Mucosa of stomach (tissue), 1 donor: ENCODE measurements around the gene HES7.

Experiments
- H3K27me3 ChIP-seq: one replicate; pipeline ENCODE4 v1.7.0; 2013; ENCODE audit warnings: mild to moderate bottlenecking, low read length; ENCODE audit not compliant: control insufficient read depth, insufficient read depth
- H3K36me3 ChIP-seq: one replicate; pipeline ENCODE4 v1.7.0; 2013; ENCODE audit warnings: low read length; ENCODE audit not compliant: control insufficient read depth, insufficient read depth
- H3K4me1 ChIP-seq: one replicate; pipeline ENCODE4 v1.7.0; 2013; ENCODE audit warnings: mild to moderate bottlenecking, low read length; ENCODE audit not compliant: control insufficient read depth, insufficient read depth
- H3K4me3 ChIP-seq: one replicate; pipeline ENCODE4 v1.7.0; 2013; ENCODE audit warnings: low read length
- H3K9ac ChIP-seq: one replicate; pipeline ENCODE4 v1.7.0; 2013; ENCODE audit warnings: mild to moderate bottlenecking, low read length, moderate library complexity
- H3K9me3 ChIP-seq: one replicate; pipeline ENCODE4 v1.7.0; 2013; ENCODE audit warnings: mild to moderate bottlenecking, low read length, moderate library complexity; ENCODE audit not compliant: control insufficient read depth
- donor health status: Pancreatic carcinoma.

The HES7 gene

GRCh38 chr17:8160741-8161221 is 36.9 kb upstream of the HES7 start:
- Histone ChIP-seq H3K27me3 (no peaks in the 10 kb centered on the region), H3K9me3 (no peaks in the 10 kb centered on the region), H3K4me1 (peaks cover 46% of the 10 kb centered on the region), H3K4me3 (no peak overlapping the region), H3K36me3 (peaks cover 8% of the 10 kb centered on the region), H3K9ac (peak overlapping the region; percentile 50)

GRCh38 chr17:8160224-8160577 is 36.3 kb upstream of the HES7 start:
- H3K4me3 ChIP-seq, result no peak overlapping the region
- no peak overlapping the region for H3K9ac ChIP-seq
- peaks cover 8% of the 10 kb centered on the region for H3K36me3 ChIP-seq
- H3K27me3 ChIP-seq, result no peaks in the 10 kb centered on the region
- H3K4me1 ChIP-seq, result peaks cover 51% of the 10 kb centered on the region
- no peaks in the 10 kb centered on the region for H3K9me3 ChIP-seq

GRCh38 chr17:8159459-8160223 is 35.7 kb upstream of the HES7 start:
- H3K9ac ChIP-seq, result no peak overlapping the region
- H3K9me3 ChIP-seq, result no peaks in the 10 kb centered on the region
- peaks cover 55% of the 10 kb centered on the region for H3K4me1 ChIP-seq
- no peak overlapping the region for H3K4me3 ChIP-seq
- H3K36me3 ChIP-seq, result peaks cover 8% of the 10 kb centered on the region
- no peaks in the 10 kb centered on the region for H3K27me3 ChIP-seq

GRCh38 chr17:8159032-8159400 is 35.1 kb upstream of the HES7 start:
- Histone ChIP-seq H3K27me3 (no peaks in the 10 kb centered on the region), H3K36me3 (peaks cover 8% of the 10 kb centered on the region), H3K9me3 (no peaks in the 10 kb centered on the region), H3K4me1 (peaks cover 55% of the 10 kb centered on the region), H3K4me3 (no peak overlapping the region), H3K9ac (no peak overlapping the region)

- H3K4me1 ChIP-seq, result peaks cover 55% of the 10 kb centered on the region
- peaks cover 8% of the 10 kb centered on the region for H3K36me3 ChIP-seq
- H3K9ac ChIP-seq, result peak overlapping the region; percentile 66
- no peaks in the 10 kb centered on the region for H3K9me3 ChIP-seq
- H3K4me3 ChIP-seq, result no peak overlapping the region
- H3K27me3 ChIP-seq, result no peaks in the 10 kb centered on the region
These were observed 34.5 kb upstream of the HES7 start for GRCh38 chr17:8158267-8159031.

- H3K4me1 ChIP-seq, result peaks cover 66% of the 10 kb centered on the region
- H3K27me3 ChIP-seq, result no peaks in the 10 kb centered on the region
- H3K36me3 ChIP-seq, result peaks cover 5% of the 10 kb centered on the region
- H3K9ac ChIP-seq, result peak overlapping the region; percentile 100
- H3K4me3 ChIP-seq, result peak overlapping the region; percentile 99
- H3K9me3 ChIP-seq, result no peaks in the 10 kb centered on the region
These were observed 32.5 kb upstream of the HES7 start for GRCh38 chr17:8156246-8156992.

GRCh38 chr17:8155996-8156245 is 32.0 kb upstream of the HES7 start:
- Histone ChIP-seq H3K27me3 (no peaks in the 10 kb centered on the region), H3K4me3 (peak overlapping the region; percentile 99), H3K36me3 (peaks cover under 1% of the 10 kb centered on the region), H3K4me1 (peaks cover 64% of the 10 kb centered on the region), H3K9ac (peak overlapping the region; percentile 100), H3K9me3 (no peaks in the 10 kb centered on the region)

GRCh38 chr17:8155231-8155995 is 31.5 kb upstream of the HES7 start:
- Histone ChIP-seq H3K9ac (peak overlapping the region; percentile 100), H3K4me1 (peaks cover 65% of the 10 kb centered on the region), H3K4me3 (peak overlapping the region; percentile 99), H3K36me3 (peaks cover 2% of the 10 kb centered on the region), H3K27me3 (no peaks in the 10 kb centered on the region), H3K9me3 (no peaks in the 10 kb centered on the region)

- H3K4me1 ChIP-seq, result peaks cover 65% of the 10 kb centered on the region
These were observed 30.8 kb upstream of the HES7 start for GRCh38 chr17:8154608-8155155.

GRCh38 chr17:8153957-8154607 is 30.2 kb upstream of the HES7 start:
- Histone ChIP-seq H3K27me3 (no peaks in the 10 kb centered on the region), H3K4me3 (peak overlapping the region; percentile 99), H3K9me3 (no peaks in the 10 kb centered on the region), H3K36me3 (peaks cover 15% of the 10 kb centered on the region), H3K4me1 (peaks cover 65% of the 10 kb centered on the region), H3K9ac (peak overlapping the region; percentile 100)

More at GRCh38 chr17:8154608-8155155, 30.8 kb upstream of the HES7 start:
- no peaks in the 10 kb centered on the region for H3K27me3 ChIP-seq
- peak overlapping the region; percentile 100 for H3K9ac ChIP-seq
- peak overlapping the region; percentile 99 for H3K4me3 ChIP-seq
- no peaks in the 10 kb centered on the region for H3K9me3 ChIP-seq
- H3K36me3 ChIP-seq, result peaks cover 9% of the 10 kb centered on the region

- H3K4me3 ChIP-seq, result peak overlapping the region; percentile 76
- H3K9me3 ChIP-seq, result no peaks in the 10 kb centered on the region
- no peaks in the 10 kb centered on the region for H3K27me3 ChIP-seq
- peaks cover 62% of the 10 kb centered on the region for H3K4me1 ChIP-seq
- H3K36me3 ChIP-seq, result peaks cover 16% of the 10 kb centered on the region
- H3K9ac ChIP-seq, result peak overlapping the region; percentile 100
These were observed 29.6 kb upstream of the HES7 start for GRCh38 chr17:8153525-8153956.
